SH-SY5Y (cell line): ENCODE results near the gene STMN1.

Source experiments
- GATA2 ChIP-seq: IDR thresholded peaks from 2 replicates; pipeline ENCODE4 v1.6.1; 2011; ENCODE audit warnings: mild to moderate bottlenecking, low read depth, low read length
- GATA3 ChIP-seq: IDR thresholded peaks from 2 replicates; pipeline ENCODE4 v1.6.1; 2011; ENCODE audit warnings: low read depth, mild to moderate bottlenecking, low read length, moderate library complexity

DNA sequence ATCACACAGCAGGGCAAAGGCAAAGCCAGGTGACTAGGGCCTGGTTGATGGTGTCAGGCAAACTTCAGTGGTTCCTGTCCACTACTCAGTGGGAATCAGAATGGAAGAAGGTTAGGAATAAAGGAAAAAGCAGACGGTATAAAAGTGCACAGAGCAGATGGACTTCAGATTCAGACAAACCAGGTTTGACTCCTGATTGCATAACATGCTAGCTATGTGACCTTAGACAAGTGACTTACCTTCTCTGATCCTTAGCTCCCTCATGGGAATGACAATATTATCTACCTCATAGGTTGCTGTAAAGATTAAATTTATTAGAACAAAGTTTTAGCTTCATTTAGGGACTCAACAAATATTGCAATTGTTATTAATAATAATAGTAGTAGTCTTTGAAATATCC lies 35.6 kb downstream of the STMN1 start:
- no peak for TF ChIP-seq GATA3
- TF ChIP-seq GATA2 = no peak
